AG10803 (cell line): ENCODE results near the gene KCNG4.

Source experiments
- DNase-seq: peaks from one replicate; pipeline ENCODE4 v3.0.0; 2010; ENCODE audit warnings: low read depth
- H3K4me3 ChIP-seq: 2 replicates; pipeline ENCODE4 v1.5.1; 2011; ENCODE audit warnings: mild to moderate bottlenecking, low read length, control low read depth
- TF ChIP-seq, protein P1 (sequence below): conservative IDR thresholded peaks from 2 replicates; pipeline ENCODE4 v1.5.1; 2011; ENCODE audit warnings: mild to moderate bottlenecking, low read length, control low read depth, inconsistent platforms

The KCNG4 gene

DNA sequence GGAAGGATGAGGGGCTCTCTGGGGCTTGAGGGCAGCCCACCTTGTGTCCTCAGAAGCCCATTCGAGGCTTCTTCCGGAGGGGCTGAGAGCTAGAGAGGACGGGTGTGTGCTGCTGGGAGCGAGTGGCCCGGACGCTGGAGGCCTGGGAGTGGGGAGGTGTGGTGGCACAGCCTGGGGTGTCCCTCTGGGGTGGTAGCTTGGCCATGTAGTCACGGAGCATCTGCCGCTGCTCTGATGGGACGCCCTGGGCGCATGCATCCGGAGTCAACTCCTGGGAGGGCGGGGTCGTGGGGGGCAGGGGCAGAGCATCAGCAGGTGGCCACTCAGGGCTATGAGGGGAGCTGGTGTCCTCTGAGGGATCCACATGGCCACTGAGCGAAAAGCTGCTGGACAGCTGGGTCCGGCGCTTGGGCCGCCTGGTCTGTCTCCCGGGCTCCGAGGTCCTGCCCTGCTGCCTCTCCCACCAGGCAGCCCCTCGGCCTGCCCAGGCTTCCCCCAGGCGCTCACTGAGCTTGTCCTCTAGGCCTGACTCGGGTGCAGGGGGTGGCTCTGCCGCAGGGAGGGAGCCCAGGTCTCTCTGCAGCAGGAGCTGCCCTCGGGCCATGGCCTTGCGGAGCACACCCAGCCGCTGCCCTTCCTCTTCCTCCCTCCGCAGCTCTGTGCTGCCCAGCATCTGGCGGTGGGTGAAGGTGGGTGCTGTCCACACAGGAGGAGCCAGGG is 60.8 kb downstream of the KCNG4 start:
- no peak for DNase-seq
- H3K4me3 ChIP-seq, result no peak overlapping the region
- TF ChIP-seq, protein P1, sequence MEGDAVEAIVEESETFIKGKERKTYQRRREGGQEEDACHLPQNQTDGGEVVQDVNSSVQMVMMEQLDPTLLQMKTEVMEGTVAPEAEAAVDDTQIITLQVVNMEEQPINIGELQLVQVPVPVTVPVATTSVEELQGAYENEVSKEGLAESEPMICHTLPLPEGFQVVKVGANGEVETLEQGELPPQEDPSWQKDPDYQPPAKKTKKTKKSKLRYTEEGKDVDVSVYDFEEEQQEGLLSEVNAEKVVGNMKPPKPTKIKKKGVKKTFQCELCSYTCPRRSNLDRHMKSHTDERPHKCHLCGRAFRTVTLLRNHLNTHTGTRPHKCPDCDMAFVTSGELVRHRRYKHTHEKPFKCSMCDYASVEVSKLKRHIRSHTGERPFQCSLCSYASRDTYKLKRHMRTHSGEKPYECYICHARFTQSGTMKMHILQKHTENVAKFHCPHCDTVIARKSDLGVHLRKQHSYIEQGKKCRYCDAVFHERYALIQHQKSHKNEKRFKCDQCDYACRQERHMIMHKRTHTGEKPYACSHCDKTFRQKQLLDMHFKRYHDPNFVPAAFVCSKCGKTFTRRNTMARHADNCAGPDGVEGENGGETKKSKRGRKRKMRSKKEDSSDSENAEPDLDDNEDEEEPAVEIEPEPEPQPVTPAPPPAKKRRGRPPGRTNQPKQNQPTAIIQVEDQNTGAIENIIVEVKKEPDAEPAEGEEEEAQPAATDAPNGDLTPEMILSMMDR, result no peak

GRCh38 chr16:84178146-84178765 is 61.6 kb downstream of the KCNG4 start:
- no peak overlapping the region for H3K4me3 ChIP-seq
- DNase-seq, result no peak
- TF ChIP-seq, protein P1, result no peak

GRCh38 chr16:84177741-84178073 is 62.1 kb downstream of the KCNG4 start:
- H3K4me3 ChIP-seq, result no peak overlapping the region

DNA sequence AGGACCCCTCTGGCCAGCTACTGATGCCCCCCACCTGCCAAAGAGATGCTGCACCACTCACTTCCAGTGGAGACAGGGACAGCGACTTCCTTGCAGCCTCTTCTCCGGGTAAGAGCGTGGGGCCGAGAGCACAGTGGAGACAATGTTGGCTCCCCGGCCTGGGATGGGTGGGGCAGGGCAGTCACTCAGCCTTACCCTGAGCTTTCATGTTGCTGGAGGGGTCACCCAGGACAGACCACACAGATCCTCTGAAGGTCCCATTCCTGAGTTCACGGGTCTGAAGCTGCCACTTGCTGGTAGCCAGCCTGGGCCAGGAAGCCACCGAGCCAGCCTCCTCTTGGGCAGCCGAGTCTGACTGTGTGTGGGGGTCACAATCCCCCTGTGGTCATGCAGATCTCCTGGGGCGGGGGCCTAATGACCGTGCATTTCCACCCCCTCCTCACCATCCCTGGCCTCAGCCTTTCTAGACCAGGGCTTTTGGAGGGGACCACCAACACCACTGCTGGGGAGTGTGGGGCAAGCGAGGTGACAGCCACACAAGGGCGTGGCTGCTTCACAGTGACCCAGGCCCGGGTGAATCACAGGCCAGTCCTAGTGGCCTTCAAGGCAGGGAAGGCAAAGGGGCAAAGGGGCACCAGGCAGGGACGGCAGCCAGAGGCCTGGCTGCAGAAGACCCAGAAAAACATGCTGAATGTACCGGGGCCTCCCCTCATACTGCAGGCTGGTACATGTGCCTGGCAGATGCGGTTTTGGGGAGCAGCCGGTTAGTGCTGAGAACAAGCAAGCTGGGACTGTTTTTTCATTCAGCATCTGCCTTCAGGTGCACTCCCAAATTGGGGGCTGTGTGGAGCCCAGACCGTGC is 63.4 kb downstream of the KCNG4 start:
- no peak overlapping the region for H3K4me3 ChIP-seq
- TF ChIP-seq, protein P1, result no peak
- no peak for DNase-seq

More at GRCh38 chr16:84177741-84178073, 62.1 kb downstream of the KCNG4 start:
- TF ChIP-seq, protein P1, result no peak
- DNase-seq, result peak; percentile 59

GRCh38 chr16:84175350-84176081 is 64.3 kb downstream of the KCNG4 start:
- TF ChIP-seq, protein P1, result peak; percentile 65
- no peak overlapping the region for H3K4me3 ChIP-seq

GRCh38 chr16:84174396-84174795 is 65.4 kb downstream of the KCNG4 start:
- TF ChIP-seq, protein P1, result no peak
- no peak overlapping the region for H3K4me3 ChIP-seq
- no peak for DNase-seq

More at GRCh38 chr16:84175350-84176081, 64.3 kb downstream of the KCNG4 start:
- peak; percentile 29 for DNase-seq
